K562 (cell line): Measurements from ENCODE around the gene IL6ST. TPM values are rescaled to one million over a fixed set of nuclear protein-coding genes. Genes with fewer than 3 reads are reported as not detected.

Experiments used
- ATAC-seq: fragments of 200-7000 bp; cut with Tn5 transposase; 3 replicates; pipeline ENCODE4 v1.9.1; 2020; ENCODE audit warnings: moderate library complexity
- BruUV-seq: library from RNA; stranded (reverse); fragments of 400-500 nt; replicated peaks from 2 replicates; lab custom pipeline; 2021; lab: Mats Ljungman, UMichigan
- CTCF ChIA-PET: fragments of 300-600 bp; formaldehyde crosslinking; extraction: SDS; loops from one replicate; lab custom pipeline; 2021; ENCODE audit warnings: low intra/inter-chr PET ratio; lab: Yijun Ruan, JAX
- POLR2A ChIA-PET: fragments of 300-600, 350-650 bp; sonication (Branson Sonifier 250); formaldehyde crosslinking; extraction: SDS; loops from one replicate; lab custom pipeline; 2021; ENCODE audit warnings: antibody characterized with exemption, inconsistent platforms; lab: Yijun Ruan, JAX
- DNase-seq, 4 experiments: peaks; one replicate each; pipeline versions ENCODE4 v3.0.0 to v3.0.0-alpha.2; 2011 to 2018; ENCODE audit warnings: low spot score in 3 of 4, mixed read lengths in 3 of 4; ENCODE audit errors: extremely low read depth in 1 of 4
- FAIRE-seq: peaks from 2 replicates; lab custom pipeline; 2011; peaks lifted over from hg19 to GRCh38; lab: Jason Lieb, UNC
- H2AFZ ChIP-seq: 2 replicates; pipeline ENCODE4 v1.6.0; 2011; ENCODE audit warnings: low read depth, low read length, control low read depth, inconsistent platforms
- H3K27ac ChIP-seq: fragments of 200-600 bp; 3 replicates; pipeline ENCODE4 v1.8.0; 2011; ENCODE audit warnings: low read depth, mild to moderate bottlenecking, control low read depth, inconsistent platforms, low read length, moderate library complexity, mixed read lengths; ENCODE audit errors: extremely low read depth
- H3K27me3 ChIP-seq, 2 experiments: fragments of 300-600 bp in 1 of 2; 2 replicates in 1 of 2; 3 replicates in 1 of 2; pipeline versions ENCODE4 v1.6.0 to v1.8.0; 2011; ENCODE audit warnings: inconsistent platforms in 2 of 2, low read length in 2 of 2, mild to moderate bottlenecking in 1 of 2, mixed read lengths in 1 of 2, moderate library complexity in 1 of 2; ENCODE audit not compliant: control insufficient read depth in 2 of 2, insufficient read depth in 2 of 2
- H3K36me3 ChIP-seq: fragments of 300-600 bp; 3 replicates; pipeline ENCODE4 v1.8.0; 2011; ENCODE audit warnings: mild to moderate bottlenecking, low read length, inconsistent platforms; ENCODE audit not compliant: control insufficient read depth, insufficient read depth
- H3K4me1 ChIP-seq, 2 experiments: fragments of 200-600 bp in 1 of 2; replicated peaks in 1 of 2; 2 replicates in 1 of 2; 3 replicates in 1 of 2; pipeline versions ENCODE4 v1.5.1 to v1.8.0; 2011; ENCODE audit warnings: inconsistent platforms in 2 of 2, low read length in 2 of 2, mild to moderate bottlenecking in 1 of 2, mixed read lengths in 1 of 2, moderate library complexity in 1 of 2; ENCODE audit not compliant: control insufficient read depth in 2 of 2, insufficient read depth in 2 of 2
- H3K4me2 ChIP-seq: 2 replicates; pipeline ENCODE4 v1.6.1; 2011; ENCODE audit warnings: low read length, control low read depth, inconsistent platforms, mixed read lengths; ENCODE audit not compliant: insufficient read depth
- H3K4me3 ChIP-seq: fragments of 200-600 bp; sonication (generic), shearing (Covaris generic); 2 replicates; pipeline ENCODE4 v1.5.1; 2016; ENCODE audit warnings: control low read depth, inconsistent platforms
- H3K79me2 ChIP-seq: fragments of 200-600 bp; 3 replicates; pipeline ENCODE4 v1.8.0; 2011; ENCODE audit warnings: low read length, inconsistent platforms; ENCODE audit not compliant: control insufficient read depth, insufficient read depth
- H3K9ac ChIP-seq, 2 experiments: 2 replicates each; pipeline versions ENCODE4 v1.6.0 to v1.6.1; 2011; ENCODE audit warnings: low read depth in 2 of 2, low read length in 2 of 2, control low read depth in 1 of 2, inconsistent platforms in 1 of 2, mild to moderate bottlenecking in 1 of 2, mixed read lengths in 1 of 2; ENCODE audit not compliant: insufficient read depth in 1 of 2
- H3K9me1 ChIP-seq: one replicate; pipeline ENCODE4 v1.6.0; 2011; ENCODE audit warnings: inconsistent platforms, mild to moderate bottlenecking, low read length, moderate library complexity; ENCODE audit not compliant: control insufficient read depth, insufficient read depth
- H3K9me3 ChIP-seq: replicated peaks from 2 replicates; pipeline ENCODE4 v1.5.1; 2011; ENCODE audit warnings: low read depth, low read length, inconsistent platforms; ENCODE audit not compliant: control insufficient read depth, insufficient read depth
- H4K20me1 ChIP-seq: replicated peaks from 2 replicates; pipeline ENCODE4 v1.6.1; 2011; ENCODE audit warnings: low read length, inconsistent platforms, mixed read lengths; ENCODE audit not compliant: control insufficient read depth, insufficient read depth
- BHLHE40 ChIP-seq: IDR thresholded peaks from 2 replicates; pipeline ENCODE4 v1.6.1; 2011; ENCODE audit warnings: low read length, improper control_type of control experiment
- FOSL1 ChIP-seq: fragments of 200-800 bp; sonication (Bioruptor generic); conservative IDR thresholded peaks from 2 replicates; pipeline ENCODE4 v1.6.1; 2016; ENCODE audit warnings: missing genetic modification characterization, missing compliant biosample characterization
- POLR2B ChIP-seq: fragments of 450-650 bp; IDR thresholded peaks from 2 replicates; pipeline ENCODE4 v1.6.1; 2018; ENCODE audit warnings: low read depth; ENCODE audit not compliant: partially characterized antibody
- TFAP4 ChIP-seq: sonication (generic); formaldehyde crosslinking; IDR thresholded peaks from 2 replicates; pipeline ENCODE4 v1.8.0; 2022; ENCODE audit warnings: missing genetic modification reagents, mild to moderate bottlenecking, moderate library complexity, borderline replicate concordance
- WGBS: fragments of 100-300 bp; shearing (Covaris generic); methylation state at CpG from one replicate; pipeline ENCODE4 v1.1.6; 2016; ENCODE audit warnings: low coverage, mixed read lengths; ENCODE audit not compliant: insufficient coverage; ENCODE audit errors: missing lambda C conversion rate; 5-methylcytosine and 5-hydroxymethylcytosine counted together
- in situ Hi-C: fragments of 300-500 bp; cut with MboI; formaldehyde crosslinking; loops from 4 replicates; pipeline ENCODE4 v1.15.0; 2018; ENCODE audit warnings: inconsistent platforms, mixed read lengths
- intact Hi-C: fragments of 100-400 bp; cut with micrococcal nuclease; formaldehyde crosslinking; loops from 2 replicates; pipeline ENCODE4 v1.14.2; 2022
- polyA plus RNA-seq, 8 experiments: library from polyadenylated mRNA; depleted of rRNA in 4 of 8; stranded (reverse) in 5 of 8; unstranded in 3 of 8; fragments of >200 nt; fragmentation: Nextera tagmentation in 2 of 8; fragmentation: Illumina TruSeq in 1 of 8; extraction: Ambion mirVana in 2 of 8; extraction: Trizol in 1 of 8; gene quantifications; 2 replicates each; pipeline versions ENCODE4 v1.2.1 to v1.2.3, GENCODE V29; 2011 to 2014; ENCODE audit warnings: inconsistent platforms in 1 of 8, missing spikeins in 1 of 8
- total RNA-seq, 7 experiments: library from RNA; depleted of rRNA in 6 of 7; stranded (reverse); fragments of >200 nt in 6 of 7; fragmentation: Illumina TruSeq in 2 of 7; extraction: Trizol in 2 of 7; gene quantifications; 2 replicates each; pipeline versions ENCODE4 v1.2.1 to v1.2.3, GENCODE V29; 2011 to 2021; ENCODE audit warnings: low replicate concordance in 1 of 7

The IL6ST gene
- total and polyA plus RNA-seq, 9 of the 15 experiments (the other 6 are each of a cell fraction or from before 2014, with no cell fraction given), result 2.0 to 27.0 (median 7.9) TPM

DNA sequence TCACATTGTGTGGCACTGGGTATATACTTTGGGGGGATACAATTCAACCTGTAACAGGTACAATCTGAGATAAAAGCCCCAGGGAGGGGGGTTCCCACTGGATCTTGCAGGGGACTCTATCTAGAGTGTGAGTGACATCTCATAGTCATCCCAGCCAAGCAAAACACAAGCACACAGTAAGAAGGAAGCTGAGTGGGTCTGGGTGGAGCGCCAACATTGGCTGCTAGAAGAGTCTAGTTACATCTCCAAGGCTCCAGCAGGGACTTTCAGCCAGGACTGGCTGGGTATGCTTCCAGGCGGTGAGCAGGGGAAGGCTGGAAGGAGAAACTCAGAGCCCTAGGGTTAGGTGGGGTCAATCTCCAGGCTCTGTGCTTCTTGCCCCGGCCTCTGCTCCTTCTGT is 90.6 kb downstream of the IL6ST start (continued):
- no peak for TF ChIP-seq TFAP4

DNA sequence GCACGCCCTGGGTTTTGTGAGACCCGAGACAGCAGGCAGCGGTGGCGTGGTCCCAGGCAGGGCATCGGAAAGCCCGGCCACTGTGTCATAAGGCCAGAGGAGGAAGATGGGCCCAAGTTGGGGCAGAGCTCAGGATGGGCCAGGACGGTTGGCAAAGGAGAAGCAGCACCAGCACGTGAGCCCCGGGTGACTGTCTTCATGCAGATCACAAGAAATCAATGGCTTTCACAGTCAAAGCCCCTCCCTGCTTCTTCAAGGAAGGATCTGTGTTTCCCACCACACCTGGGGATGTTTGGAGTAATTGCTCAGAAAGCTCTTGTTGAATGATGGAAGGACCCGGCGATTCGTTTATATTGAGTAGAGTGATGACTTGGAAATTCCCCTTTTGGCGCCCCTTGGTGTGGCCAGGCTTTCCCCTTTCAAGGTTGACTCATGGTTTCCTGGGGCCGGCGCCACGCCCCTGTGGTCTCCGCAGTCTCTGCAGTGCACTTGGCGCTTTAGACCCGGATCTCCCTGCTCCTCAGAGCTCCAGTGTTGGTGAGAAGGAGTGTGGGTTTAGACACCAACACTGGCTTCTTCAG is 91.6 kb downstream of the IL6ST start:
- H4K20me1 ChIP-seq, result no peaks in the 10 kb centered on the region
- BruUV-seq, result no TSS peak
- no peak overlapping the region for H3K27ac ChIP-seq
- peak in 1 of 4 experiments; percentile 27 for DNase-seq
- no peaks in the 10 kb centered on the region for H3K9me1 ChIP-seq
- ChIA-PET CTCF (no interaction called here), POLR2A (interaction anchor here (1.2 kb wide), 1 partner anchor 14 kb away, joined by 3 read pairs; no protein-coding TSS in a partner anchor)
- no peak overlapping the region for H2AFZ ChIP-seq
- H3K36me3 ChIP-seq, result no peaks in the 10 kb centered on the region
- WGBS, result 3% methylated on average over 19 of the region's 19 CpGs
- ATAC-seq, result peak; percentile 72
- FAIRE-seq, result no peak
- H3K79me2 ChIP-seq, result no peaks in the 10 kb centered on the region
- no peaks in the 10 kb centered on the region for H3K9me3 ChIP-seq
- no peaks in the 10 kb centered on the region for H3K4me1 ChIP-seq
- H3K9ac ChIP-seq, result no peak overlapping the region
- H3K4me3 ChIP-seq, result no peak overlapping the region
- peaks cover 9 to 29% of the 10 kb centered on the region in 2 experiments for H3K27me3 ChIP-seq
- intact Hi-C loops, result no loop called here
- in situ Hi-C loops, result no loop called here
- TF ChIP-seq FOSL1, result peak; percentile 38; the same call in 1 of the 2 replicates
- no peak for TF ChIP-seq POLR2B
- TF ChIP-seq BHLHE40, result peak; percentile 57
- H3K4me2 ChIP-seq, result no peak overlapping the region
